ENCODE data around the gene ALG12. TPM values are rescaled to one million over a fixed set of nuclear protein-coding genes. Genes with fewer than 3 reads are reported as not detected.

The ALG12 gene
- polyA plus RNA-seq, 1 of the 3 experiments (the other 2 are of a cell fraction), result 9.9 TPM

DNA sequence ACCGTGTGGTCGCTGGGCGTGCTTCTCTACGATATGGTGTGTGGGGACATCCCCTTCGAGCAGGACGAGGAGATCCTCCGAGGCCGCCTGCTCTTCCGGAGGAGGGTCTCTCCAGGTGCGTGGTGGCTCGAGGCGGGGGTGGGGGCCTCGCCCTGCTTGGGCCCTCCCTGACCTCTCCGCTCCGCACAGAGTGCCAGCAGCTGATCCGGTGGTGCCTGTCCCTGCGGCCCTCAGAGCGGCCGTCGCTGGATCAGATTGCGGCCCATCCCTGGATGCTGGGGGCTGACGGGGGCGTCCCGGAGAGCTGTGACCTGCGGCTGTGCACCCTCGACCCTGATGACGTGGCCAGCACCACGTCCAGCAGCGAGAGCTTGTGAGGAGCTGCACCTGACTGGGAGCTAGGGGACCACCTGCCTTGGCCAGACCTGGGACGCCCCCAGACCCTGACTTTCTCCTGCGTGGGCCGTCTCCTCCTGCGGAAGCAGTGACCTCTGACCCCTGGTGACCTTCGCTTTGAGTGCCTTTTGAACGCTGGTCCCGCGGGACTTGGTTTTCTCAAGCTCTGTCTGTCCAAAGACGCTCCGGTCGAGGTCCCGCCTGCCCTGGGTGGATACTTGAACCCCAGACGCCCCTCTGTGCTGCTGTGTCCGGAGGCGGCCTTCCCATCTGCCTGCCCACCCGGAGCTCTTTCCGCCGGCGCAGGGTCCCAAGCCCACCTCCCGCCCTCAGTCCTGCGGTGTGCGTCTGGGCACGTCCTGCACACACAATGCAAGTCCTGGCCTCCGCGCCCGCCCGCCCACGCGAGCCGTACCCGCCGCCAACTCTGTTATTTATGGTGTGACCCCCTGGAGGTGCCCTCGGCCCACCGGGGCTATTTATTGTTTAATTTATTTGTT is 44.8 kb upstream of the ALG12 start:
- H2AFZ ChIP-seq (ENCODE audit: low read depth), result no peak overlapping the region
- 94% methylated on average over 33 of the region's 63 CpGs for WGBS (ENCODE audit: low lambda C conversion rate)

More for the DNA sequence above, 44.8 kb upstream of the ALG12 start:
- Histone ChIP-seq H3F3A (replicated peaks; ENCODE audit: insufficient read depth) (no peaks in the 10 kb centered on the region), H3K79me2 (ENCODE audit: insufficient read depth) (peaks cover 31% of the 10 kb centered on the region), H3K27ac (ENCODE audit: low read depth in 2 of 2, low read length in 1 of 2) (peak overlapping the region; percentile 55 to 74; a peak in 3 of 4 replicates), H3K9me2 (no peaks in the 10 kb centered on the region), H3K4me1 (ENCODE audit: control insufficient read depth in 1 of 2, insufficient read depth in 2 of 2, low read depth in 1 of 2, low read length in 1 of 2) (peaks cover 20 to 38% of the 10 kb centered on the region in 2 experiments; a peak in 2 of 4 replicates), H4K20me1 (ENCODE audit: insufficient read depth) (peaks cover 7% of the 10 kb centered on the region), H3K9ac (peak overlapping the region; percentile 74), H3K36me3 (replicated peaks in 1 of 2; ENCODE audit: control insufficient read depth in 1 of 2, insufficient read depth in 2 of 2, low read length in 1 of 2) (peaks cover 5 to 16% of the 10 kb centered on the region in 2 experiments), H3K9me3 (no peaks in the 10 kb centered on the region), H3K4me3 (ENCODE audit: low read depth in 2 of 2, low read length in 1 of 2) (peak overlapping the region; percentile 67 to 76), H3K4me2 (peak overlapping the region; percentile 98), H3K27me3 (ENCODE audit: insufficient read depth) (no peaks in the 10 kb centered on the region)
- POLR2A ChIA-PET, result no interaction called here
- CTCF ChIA-PET, result interaction anchor here (0.6 to 1.9 kb wide), 3 partner anchors 15 to 67 kb away, joined by 3 to 11 read pairs (median 11); no protein-coding TSS in a partner anchor
- TF ChIP-seq EZH2phosphoT487 (IDR thresholded peaks at IDR 0.05; ENCODE audit: borderline replicate concordance, low read depth) (no peak), YY1 (IDR thresholded peaks at IDR 0.05; ENCODE audit: low read depth) (no peak), GABPA (IDR thresholded peaks at IDR 0.05; ENCODE audit: low read depth) (no peak), NFIC (IDR thresholded peaks at IDR 0.05; ENCODE audit: borderline replicate concordance) (no peak), SIN3A (IDR thresholded peaks at IDR 0.05; ENCODE audit: borderline replicate concordance, low read depth, low read length) (no peak), MEF2A (IDR thresholded peaks at IDR 0.05; ENCODE audit: borderline replicate concordance, low read depth) (no peak), CTCF (IDR thresholded peaks at IDR 0.05) (no peak), MAX (IDR thresholded peaks at IDR 0.05; ENCODE audit: low read depth) (no peak), NRF1 (IDR thresholded peaks at IDR 0.05; ENCODE audit: low read depth, low read length) (no peak), TCF12 (IDR thresholded peaks at IDR 0.05) (no peak), RAD21 (IDR thresholded peaks at IDR 0.05; ENCODE audit: low read length) (no peak), TEAD4 (IDR thresholded peaks at IDR 0.05; ENCODE audit: borderline replicate concordance, insufficient read depth) (no peak), RXRA (IDR thresholded peaks at IDR 0.05; ENCODE audit: borderline replicate concordance, low read depth) (no peak), EP300 (IDR thresholded peaks at IDR 0.05; ENCODE audit: borderline replicate concordance in 1 of 2, low read depth in 1 of 2, low read length in 1 of 2) (no peak)
- no peak for DNase-seq
